Left kidney (tissue), 2 donors: ENCODE results near the gene CYSTM1. TPM values are rescaled to one million over a fixed set of nuclear protein-coding genes. Genes with fewer than 3 reads are reported as not detected.

Source experiments
- DNase-seq: peaks from one replicate; pipeline ENCODE4 v3.0.0-alpha.2; 2013
- polyA plus RNA-seq: library from polyadenylated mRNA; unstranded; fragments of 120-200 nt; gene quantifications from one replicate; pipeline ENCODE4 v1.2.1, GENCODE V29; 2013; ENCODE audit not compliant: insufficient read length

CYSTM1 gene
- polyA plus RNA-seq, 1 donor, result 54.2 TPM

DNA sequence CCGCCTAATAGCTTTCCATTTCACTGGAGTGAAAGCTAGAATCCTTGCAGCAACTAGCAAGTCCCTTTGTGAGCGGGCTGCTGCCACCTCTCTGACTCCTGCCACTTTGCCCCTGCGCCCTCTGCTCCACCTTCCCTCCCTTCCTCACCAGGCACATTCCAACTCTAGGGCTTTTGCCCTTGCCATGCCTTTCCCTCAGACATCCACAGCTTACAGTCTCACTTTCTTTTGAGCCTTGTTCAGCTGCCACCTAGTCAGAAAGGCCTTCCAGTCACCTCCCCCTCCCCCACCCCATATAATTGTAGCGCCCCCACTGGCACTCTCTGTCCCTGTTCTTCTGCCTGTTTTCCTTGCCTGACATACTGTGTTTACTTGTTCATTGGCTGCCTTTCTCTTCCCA lies 31.0 kb downstream of the CYSTM1 start:
- no peak for DNase-seq

DNA sequence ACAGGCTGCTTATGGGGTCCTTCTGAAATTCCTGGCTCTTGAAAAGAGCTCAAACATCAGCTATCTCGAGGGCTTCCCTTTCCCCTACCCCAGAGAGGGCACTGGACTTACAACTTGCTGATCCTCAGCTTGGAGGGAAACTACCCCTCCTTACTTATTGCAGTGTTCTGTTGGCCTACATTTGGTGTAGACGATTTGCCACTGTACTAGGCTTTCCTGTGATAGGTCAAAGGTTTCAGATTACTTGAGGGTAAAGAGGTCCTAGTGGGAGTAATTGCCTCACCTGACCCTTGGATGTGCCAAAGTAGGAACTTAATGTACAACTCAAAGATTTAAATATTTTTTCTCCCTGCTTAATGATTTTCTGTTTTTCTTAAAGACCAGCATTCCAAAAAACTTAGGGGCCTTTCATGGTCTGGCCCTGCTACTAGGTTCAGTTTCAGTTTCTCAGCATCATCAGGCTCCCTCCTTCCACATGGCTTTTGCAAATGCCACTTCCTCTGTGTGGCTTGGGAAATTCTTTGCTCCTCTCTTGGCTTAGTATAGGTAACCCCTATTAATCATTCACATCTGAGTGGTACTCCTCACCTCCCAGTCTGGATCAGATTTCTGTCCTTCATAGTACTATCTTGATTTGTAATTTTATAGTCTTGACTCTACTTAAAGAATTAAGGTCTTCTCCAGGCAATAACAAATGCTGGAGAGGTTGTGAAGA lies 32.4 kb downstream of the CYSTM1 start:
- no peak for DNase-seq

DNA sequence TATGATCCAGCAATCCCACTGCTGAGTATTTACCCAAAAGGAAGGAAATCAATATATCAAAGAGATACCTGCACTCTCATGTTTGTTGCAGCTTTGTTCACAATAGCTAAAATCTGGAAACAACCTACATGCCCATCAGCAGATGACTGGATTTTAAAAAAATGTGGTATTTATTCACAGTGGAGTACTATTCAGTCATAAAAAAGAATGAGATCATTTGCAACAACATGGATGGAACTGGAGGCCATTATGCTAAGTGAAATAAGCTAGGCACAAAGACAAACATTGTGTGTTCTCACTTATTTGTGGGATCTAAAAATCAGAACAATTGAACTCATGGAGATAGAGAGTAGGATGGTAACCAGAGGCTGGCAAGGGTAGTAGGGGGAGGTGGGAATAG lies 33.1 kb downstream of the CYSTM1 start:
- no peak for DNase-seq

DNA sequence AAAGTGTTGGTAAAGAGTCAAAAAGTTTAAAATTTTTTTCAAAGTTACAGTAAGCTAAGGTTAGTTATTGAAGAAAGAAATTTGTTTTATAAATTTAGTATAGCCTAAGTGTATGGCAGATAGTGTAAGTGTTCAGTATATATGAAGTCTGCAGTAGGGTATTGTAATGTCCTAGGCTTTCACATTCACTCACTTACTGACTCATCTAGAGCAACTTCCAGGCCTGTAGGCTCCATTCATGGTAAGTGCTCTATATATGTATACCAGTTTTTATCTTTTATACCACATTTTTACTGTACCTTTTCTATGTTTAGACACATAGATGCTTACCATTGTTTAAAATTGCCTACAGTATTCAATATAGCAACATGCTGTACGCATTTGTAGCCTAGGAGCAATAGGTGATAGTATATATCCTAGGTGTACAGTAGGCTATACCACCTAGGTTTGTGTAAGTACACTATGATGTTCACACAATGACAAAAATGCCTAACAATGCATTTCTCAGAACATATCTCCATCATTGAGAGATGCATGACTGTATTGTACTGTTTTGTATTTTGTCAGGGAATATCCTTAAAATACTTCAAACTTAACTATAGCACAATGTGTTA lies 38.5 kb downstream of the CYSTM1 start:
- DNase-seq, result no peak

DNA sequence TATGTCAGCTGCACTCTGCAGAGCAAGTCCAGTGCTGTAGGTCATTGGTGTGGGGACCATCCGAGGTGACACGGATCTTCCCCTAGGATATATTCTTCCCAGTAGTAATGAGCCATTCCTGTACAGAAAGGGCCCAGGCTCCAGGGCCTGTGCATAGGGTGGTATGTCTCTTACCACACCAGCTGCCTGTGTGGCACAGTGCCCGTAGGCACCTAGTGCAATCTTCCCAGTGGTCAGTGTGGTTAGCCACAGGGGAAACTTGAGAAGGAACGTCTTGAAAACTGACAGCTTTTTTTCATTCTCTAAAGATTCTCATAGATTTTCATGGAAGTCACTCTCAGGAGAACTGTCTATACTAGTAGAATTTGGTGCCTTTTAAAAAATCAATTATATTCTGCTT lies 39.8 kb downstream of the CYSTM1 start:
- no peak for DNase-seq

DNA sequence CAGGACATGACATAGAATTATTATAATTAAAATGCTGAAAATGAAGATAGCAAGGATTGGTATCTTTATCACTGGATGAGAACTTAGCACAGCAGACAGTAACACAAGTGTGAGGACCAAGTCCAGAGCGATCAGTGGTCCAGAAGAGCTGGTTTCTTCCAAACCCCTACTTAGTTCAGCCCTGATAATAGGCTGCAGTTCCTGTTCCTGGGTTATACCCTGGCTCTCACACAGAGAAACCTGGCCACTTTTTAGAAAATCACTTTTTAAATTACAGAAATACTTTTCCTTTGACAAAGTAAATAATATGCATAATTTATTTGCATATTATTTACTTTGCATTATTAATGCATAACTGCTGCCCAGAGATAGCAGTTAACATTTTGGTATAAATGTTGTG lies 40.3 kb downstream of the CYSTM1 start:
- no peak for DNase-seq

DNA sequence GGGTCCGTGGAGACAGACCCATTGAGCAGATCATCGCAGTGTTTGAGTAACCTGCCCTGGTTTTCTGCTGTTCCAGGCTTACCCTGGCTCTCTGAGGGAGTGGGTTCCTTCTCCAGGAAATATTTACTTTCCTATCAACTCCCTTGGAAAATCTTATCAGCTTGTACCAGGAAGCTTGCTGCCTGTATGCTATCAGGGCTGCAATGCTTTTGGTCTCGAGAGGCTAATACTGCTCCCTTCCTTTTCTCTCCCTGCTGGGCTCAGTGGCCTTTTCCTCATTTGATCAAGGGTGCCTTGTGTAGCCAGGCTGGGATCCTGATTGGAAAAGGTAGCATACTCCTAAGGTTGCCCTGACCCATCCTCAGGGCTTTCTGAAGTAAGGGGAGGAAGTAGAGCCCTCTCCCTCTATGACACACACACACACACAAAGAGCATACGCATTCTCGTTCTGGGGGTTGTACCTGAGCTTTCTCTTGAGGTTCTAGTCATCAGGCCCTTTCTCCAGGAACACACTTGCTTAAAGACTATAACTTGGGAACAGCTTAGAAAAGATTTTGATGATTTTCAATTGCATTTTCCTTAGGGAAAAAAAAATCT lies 41.6 kb downstream of the CYSTM1 start:
- DNase-seq, result no peak

DNA sequence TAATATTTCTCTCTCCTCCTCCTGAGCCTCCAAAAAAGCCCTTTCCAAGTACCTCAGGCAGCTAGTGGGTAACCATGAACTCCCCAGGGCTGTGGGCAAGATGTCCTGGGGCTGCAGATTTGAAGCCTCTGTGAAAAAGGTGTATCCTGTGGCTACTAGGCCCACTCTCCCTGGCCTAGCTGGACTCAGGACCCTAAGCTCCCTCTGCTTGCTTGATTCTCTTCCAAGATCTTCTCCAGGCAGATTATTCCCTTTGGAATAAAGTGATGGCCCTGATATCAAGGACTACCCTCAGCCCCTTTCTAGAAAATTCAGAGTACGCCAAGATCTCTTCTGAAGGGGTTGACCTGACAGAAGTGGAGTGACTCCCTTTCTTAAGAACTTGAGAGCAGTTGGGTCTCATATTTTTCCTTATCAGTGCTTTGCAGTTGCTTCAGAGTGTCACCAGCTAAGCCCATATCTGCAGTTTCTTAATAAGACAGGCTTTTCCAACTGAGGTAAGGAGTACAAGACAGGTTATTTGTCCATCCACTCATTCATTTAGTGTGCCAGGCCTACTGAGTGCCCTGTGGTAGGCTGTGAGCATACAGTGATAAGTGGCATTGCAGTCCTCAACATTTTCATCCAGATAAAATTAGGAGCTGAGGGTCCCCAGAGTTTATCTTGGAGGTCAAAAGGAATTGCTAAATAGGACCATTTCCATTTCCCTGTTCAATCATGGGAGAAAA lies 42.5 kb downstream of the CYSTM1 start:
- no peak for DNase-seq

DNA sequence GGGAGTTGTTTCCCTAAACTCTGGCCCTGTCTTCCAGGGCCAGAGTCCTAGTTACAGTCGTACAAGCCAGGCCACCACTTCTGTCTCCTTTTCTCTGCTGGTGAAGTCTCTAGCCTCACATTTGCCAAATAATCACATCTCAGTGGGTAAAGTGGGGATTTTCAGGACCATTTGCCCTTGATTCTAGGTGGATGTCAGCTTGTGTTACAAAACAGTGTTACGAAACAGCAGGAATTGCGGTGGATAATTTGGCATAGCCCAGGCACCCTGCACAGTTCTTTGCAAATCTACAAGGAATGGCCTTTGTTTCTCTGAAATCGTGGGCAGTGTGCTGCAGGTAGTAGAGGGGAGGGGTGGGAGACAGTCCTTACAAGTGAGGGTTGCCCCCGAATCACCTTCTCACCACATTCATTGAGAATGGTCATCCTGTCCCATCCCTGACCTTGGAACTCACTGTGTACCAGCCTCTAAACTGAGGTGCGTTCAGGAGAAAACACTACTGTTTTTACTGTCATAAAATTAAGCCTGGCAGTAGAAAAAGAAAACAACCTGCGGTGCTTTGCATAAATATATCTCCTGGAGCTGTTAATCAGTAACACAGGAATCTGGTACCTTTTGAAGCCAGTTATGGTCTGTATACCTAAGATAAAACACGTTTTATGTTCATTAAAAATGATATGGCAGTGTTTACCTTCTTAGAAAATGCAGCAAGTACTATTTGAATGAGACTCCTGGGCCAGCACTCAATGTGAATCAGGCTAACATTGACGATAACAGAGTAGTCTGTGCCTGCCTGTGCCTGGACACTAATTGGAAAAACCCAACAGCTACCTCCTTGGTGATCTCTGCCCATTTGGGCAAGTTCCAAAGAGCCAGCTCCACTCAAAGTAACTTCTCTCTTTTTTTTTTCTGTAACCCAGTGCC lies 44.3 kb downstream of the CYSTM1 start:
- DNase-seq, result no peak

DNA sequence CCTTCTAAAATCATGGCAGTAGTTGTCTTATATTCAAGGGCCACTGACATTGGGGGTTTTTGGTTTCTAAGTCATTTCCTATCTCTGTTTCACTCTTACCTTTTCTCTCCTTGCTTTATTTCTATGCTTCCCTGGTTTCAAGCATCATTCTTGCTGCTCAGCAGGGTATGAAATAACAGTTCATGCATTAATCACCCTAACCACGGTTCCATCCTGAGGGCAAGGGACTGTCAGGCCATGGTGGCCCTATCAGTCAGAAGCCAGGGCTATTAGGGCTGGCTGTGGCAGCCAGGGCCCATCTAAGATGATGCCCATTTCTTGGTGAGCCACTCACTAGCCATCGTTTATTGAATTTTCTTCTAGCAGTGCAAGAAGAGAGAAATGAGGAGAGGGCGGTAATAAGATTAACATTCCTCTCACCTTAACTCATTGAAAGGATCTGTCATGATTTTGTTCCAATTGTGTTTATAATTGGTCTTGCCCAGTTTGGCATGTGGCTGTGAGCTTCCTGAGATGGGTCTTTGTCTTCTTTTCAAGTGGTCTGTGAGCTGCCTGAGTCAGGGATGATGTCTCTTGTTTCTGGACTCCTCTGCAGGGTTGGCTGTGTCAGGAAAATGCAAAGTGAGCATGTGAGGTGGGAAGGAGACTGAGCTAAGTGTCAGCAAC lies 45.2 kb downstream of the CYSTM1 start:
- no peak for DNase-seq

DNA sequence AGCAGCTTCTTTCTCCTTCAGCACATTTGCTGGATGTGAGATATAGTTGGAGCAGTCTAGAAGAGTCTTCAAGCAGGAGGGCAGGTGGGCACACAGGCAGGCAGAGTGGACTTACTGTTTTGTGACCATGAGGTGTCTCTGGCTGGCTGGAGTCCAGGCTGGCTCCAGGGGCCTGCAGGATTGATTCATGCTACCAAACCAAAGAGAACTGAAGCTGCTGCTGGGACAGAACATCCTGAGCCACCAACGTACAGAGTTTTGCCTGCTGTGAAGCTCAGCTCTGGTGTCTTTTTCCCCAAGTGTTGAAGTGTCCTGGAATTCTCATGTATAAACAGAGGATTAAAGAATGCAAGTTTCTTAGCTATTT lies 45.7 kb downstream of the CYSTM1 start:
- no peak for DNase-seq

DNA sequence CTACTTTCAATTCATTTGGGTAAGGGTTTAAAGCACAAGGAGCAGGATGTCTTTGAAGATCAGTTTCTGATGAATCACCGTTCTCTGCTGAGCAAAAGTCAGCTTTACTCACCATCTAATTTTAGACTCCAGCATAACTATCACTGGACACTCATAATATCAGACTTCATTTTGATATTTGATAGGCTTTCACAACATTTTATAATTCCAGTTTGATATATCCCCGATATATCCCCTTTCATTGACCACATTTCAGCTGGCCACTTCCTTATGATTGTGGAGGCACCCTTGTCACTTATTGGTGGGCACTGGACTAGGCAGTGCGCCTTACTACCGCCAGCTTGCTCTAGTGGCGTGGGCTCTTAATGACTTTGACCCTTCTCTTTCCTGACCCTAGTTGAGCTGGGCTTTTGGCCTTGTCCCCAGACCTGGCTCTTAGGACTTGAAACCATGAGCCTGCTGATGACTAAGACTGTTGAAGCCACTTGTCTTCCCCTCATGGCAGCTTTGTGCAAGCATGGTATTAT lies 46.8 kb downstream of the CYSTM1 start:
- DNase-seq, result no peak

DNA sequence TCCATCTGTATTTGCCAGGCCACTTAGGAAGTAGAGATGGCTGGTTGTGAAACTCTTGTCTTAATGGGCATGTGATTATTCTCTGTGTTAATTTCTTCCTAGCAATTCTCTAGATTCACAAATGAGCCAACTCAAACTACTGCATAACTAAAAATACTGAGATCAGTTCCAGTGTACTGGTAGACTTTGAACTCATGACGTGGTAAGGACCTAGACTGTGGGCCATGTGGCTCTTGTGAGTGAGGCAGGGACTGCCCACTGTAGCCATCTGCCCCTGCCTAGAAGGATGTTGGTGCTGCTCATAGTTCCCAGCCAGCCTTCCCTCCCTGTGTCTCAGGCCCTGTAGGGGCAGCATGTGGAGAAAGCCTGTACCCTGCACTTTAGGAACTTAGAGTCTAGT lies 47.4 kb downstream of the CYSTM1 start:
- no peak for DNase-seq

DNA sequence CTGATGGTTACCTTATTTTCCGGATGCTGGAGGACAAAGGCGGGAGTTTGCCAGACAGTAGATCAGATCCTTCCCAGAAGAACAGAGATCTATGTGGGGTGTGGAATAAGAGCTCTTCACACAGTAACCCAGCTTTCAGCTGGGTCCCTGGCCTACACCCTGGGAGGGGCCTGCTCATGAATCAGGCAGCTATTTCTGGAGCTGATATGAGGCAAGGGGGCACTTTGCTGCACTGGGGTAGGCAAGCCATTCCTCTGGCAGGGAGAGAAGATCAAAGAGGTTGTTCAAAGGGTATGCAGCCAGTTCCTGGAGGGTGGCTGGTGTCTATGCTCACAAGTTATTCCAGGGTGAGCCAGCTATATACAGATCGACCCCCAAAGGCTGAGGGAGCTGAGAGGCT lies 48.6 kb downstream of the CYSTM1 start:
- no peak for DNase-seq

DNA sequence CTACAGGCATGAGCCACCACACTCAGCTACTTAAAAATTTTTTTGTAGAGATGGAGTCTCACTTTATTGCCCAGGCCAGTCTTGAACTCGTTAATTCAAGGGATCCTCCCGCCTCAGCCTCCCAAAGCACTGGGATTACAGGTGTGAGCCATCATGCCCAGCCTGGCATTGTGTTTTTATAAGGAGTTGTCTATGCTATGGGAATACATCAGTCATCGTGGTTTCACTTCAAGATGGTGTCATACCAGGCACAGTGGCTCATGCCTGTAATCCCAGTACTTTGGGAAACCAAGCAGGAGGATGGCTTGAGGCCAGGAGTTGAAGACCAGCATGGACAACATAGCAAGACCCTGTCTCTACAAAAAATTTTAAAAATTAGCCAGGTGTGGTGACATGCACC lies 49.7 kb downstream of the CYSTM1 start:
- no peak for DNase-seq

DNA sequence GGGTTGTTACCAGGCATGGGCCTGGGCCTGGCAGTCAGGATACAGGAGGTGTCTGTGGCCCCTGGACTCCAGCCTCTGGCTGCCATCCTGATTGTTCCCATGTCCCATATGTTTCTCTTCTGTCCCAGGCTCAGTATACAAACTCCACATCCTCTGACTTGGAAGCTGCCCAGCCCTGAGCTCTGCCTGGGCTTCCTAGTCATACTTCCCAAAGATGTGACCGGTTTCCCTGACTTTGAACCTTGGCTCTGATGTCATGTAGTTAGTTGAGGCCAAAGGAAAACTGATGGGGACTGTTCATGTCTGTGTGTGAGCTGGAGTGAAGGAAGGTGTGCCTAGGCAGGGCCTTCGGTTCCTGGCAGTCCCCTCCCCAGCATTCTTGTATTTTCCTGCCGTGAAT lies 50.4 kb downstream of the CYSTM1 start:
- DNase-seq, result no peak

DNA sequence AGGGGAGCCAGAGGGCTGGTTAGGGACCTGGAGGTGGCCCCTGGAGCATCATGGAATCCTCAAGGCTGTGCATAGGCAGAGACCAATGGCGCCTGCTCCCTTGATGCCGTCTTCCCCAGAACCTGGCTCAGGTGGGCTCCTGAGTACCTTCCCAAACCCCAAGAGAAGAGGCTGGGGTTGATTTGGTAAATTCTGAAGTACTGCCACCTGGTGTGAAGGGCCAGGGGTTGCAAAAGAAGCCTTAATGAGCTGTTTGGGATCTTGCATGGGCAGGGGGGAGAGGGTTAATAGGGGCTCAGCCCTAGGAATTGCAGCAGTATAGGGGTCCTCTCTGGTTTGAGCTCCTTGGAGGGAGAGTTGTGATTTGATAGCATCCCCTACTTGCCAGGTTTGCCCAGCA lies 52.1 kb downstream of the CYSTM1 start:
- DNase-seq, result no peak

DNA sequence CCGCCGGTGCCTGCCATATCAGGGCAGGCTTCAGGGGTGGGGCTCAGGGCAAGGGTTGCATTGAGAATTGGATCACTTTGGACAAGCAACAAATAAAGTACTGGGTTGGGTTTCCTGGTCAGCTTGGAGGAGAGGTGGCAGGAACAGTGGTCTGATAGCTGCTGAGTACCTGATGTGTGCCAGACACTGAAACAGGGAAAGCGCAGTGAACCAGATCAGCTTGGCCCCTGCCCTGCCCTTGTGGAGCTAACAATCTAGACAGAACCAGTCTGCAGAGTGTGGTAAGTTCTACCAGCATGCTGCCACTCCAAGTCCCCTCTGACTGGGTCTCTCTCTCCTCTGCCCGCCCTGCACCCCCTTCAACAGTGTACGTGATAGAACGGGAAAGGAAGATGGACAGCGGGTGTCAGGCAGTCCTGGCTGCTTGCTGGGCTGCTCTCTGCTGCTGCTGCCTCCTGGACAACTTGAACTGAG lies 53.4 kb downstream of the CYSTM1 start:
- DNase-seq, result no peak

DNA sequence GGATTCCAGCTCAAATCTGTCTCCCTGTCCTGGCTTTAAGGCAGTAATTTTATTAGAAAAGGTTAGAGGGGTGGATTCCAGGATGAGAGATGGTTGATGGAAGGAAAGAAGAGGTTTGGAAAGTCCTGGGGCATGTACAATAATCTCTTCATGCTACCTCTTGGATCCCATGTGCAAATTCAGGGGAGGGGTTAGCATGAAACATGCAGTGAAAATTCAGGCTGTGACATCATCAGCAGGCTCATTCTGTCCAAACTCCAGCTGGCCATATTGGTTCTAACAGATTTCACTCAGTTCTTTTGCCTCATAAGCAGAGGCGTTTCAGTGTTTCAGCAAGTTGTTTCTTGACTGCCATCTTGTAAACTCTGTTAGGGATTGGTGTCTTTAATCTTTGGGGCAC lies 55.4 kb downstream of the CYSTM1 start:
- no peak for DNase-seq

DNA sequence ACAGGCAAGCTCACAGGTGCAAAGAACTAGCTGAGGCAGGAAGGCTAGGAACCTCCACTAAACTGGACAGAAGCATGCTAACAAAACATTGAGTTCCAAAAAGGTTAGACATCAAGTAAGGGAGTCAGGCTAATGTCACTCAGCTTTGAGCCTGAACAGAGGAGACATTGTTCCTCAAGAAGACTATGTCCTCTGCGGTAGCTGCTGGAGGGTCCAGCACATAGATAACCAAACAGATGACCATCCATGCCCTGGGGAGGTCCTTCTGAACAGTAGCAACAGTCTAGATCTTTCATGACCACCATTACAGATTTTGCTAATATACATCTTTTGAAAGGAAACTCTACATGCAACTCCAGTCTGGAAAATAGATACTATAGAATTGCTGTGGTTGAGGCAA lies 57.7 kb downstream of the CYSTM1 start:
- DNase-seq, result no peak

DNA sequence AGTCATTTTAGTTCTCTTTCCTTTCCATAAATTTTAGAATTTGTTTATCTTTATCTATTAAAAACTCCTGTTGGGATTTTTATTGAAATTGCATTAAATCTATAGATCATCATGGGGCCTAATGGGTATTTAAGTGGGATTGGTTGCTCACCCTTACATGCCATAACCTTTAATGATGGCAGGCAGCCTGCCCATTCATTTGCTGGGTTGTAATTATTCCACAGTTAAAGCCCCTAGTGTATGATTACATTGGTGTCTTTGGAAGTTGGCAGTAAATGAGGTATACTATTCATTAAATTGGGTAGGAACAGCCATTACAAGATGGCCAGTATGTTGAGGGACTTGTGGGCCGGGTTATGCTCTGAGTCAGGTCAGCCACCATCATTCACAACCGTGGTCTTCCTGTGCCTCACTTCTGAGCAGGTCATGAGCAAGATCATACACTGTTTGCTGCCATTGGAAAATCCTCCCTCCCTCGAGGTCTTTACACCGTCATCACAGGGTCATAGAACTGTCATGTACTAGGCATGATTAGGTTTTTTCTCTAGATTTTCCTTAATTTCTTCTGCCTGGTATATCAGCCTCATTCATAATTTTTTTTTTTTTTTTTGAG lies 59.5 kb downstream of the CYSTM1 start:
- DNase-seq, result no peak
